Stimulated activated CD8-positive, alpha-beta memory T cell treated with anti-CD3 and anti-CD28 coated beads, Interleukin-12 subunit alpha, Interleukin-12 subunit beta, amount 100 ng/mL, for 24 hours (primary cell): ENCODE measurements around the gene PPFIBP2.

Experiments used
- DNase-seq: peaks from one replicate; pipeline ENCODE4 v3.0.0-alpha.2; 2020; ENCODE audit errors: extremely low read depth

The PPFIBP2 gene

DNA sequence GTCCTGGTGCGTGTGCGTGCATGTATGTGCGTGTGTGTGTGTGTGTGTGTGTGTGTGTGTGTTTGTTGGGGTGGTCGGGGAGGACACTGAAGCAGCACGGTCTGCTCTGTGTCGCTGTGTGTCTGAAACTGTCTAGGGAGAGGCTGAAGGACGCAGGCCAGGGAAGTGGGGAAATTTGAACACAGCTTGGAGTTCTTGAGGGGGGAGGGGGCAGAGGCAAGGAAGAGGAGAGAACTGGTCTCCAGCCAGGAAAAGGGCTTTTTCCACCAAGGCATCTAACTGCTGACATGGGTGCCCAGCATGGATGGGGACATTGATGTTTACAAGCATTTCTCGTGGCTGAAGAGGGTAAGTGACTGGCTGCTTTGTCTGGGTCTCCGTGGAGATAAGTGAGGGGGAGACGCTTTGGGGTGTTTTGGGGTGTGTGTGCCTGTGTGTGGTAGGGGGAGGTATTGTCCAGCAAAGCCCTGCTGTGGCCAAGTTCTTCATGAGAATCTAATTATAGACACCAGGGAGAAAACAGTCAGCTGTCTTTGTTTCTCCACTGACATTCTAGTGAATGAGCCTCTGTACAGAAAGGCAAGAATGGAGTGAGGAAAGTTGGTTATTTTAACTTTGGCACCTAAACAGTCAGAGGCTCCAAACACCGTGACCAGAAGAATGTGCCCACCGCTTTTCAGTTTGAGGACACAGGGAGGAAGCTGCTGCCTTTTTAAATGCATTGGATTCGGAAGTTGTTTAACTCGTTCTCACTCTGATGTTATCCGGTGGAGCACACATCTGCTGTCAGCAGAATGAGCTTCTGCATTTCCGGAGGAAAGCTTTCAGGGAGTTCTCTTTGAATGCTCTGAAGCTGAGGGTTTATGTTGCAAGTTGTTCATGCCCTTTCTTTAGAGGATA, 63.7 kb downstream of the PPFIBP2 start:
- no peak for DNase-seq

DNA sequence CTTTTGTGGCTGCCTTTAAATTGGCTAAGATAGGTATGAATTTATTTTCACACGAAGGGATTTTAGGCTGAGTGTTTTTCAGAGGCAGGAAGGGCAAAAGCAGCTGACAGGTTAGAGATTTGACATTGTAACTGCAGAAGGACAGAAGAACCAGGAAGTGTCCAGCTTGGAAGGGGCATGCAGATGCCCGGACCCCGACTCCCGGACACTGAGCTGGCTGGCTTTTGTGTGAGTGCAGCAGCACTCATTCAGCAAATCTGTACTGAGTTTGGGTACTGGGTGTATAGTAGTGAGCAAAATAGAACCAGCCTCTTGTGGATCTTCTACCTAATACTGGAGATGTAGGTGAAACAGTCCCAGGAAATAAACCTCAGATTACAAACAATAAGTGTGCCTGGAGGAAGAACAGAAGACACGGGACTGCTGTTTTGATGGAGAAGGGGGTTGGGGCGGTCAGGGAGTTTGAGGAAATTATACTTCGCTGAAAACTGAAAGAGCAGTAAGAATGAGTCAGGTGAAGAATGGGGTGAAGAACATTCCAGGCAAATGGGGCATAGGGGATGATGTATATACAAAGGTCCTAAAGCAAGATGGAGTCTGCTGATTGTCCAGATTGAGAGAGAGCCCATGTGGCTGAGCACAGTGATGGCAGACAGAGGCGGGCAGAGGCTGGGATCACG, 64.6 kb downstream of the PPFIBP2 start:
- DNase-seq = no peak

DNA sequence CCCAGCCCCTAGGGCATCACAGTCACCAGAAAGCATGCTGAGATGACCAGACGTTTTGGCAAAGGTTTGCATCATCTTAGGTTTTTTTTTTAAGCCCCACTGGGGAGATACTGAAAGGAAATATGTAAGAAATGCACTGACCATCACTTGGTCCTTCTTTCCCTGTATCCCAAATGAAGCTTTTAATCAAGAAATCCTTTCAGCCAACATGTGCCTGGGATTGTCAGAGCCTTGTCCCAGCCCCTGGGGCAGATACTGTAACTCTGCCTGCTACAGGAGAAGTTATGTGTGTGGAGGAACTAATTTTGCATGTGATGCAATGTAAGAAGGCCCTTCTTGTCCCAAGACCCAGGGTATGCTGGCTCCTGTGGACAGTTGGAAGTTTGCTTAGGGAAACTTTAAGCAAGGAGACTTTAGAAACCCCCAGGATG, 65.6 kb downstream of the PPFIBP2 start:
- no peak for DNase-seq

DNA sequence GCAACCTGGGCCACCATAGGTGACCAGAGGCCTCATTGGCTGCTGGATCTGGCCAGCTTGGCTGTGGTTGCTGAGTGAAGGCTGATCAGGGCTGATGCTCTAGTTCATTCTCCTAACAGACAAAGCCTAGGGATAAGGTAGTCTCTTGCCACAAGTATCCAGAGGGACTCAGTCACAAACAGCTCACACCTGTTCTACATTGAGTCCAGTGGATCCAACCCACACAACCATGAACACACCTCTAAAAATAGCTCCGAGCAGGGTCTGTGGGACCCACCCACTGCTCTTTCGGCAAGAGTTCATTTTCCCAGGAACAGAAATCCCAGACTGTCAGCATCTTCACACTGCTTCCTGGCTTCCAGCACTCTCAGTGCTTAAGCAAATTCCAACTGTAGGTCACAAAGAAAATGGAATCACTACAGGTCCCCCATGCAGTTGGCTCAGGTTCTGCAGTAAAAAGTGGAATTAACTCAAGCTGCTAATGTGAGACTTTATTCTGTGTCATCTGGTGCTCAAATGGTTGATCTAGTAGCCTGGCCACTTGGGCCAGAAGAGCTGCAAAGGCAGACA, 67.3 kb downstream of the PPFIBP2 start:
- no peak for DNase-seq

DNA sequence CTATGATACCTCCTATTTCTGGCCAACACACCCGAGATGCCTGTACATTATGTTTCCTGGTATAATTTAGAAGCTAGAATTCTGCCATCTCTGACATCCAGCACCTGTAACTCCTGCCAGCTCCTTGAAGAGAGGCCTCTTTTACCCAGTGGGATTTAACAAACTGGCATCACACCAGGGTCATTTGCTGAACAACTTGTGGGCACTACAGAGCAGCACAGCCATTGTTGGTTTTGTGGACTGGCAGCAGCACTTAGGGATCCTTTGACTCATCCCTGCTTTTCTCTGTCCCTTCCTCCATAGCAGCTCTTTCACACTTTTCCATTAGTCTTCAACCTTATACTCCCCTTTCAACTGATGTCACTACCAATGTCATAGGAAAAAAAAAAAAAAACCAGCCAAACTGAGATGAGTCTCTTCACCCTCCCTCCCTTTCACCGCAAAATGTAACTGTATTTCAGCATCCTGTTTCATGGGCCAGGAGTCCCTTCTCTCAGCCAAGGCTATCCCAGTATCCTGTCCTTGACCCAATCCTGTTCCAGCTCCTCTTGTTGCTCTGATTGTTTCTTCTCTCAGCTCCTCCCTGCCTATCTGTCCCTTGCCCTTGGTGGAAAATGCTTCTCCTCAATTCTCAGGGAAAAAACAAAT, 68.7 kb downstream of the PPFIBP2 start:
- no peak for DNase-seq

DNA sequence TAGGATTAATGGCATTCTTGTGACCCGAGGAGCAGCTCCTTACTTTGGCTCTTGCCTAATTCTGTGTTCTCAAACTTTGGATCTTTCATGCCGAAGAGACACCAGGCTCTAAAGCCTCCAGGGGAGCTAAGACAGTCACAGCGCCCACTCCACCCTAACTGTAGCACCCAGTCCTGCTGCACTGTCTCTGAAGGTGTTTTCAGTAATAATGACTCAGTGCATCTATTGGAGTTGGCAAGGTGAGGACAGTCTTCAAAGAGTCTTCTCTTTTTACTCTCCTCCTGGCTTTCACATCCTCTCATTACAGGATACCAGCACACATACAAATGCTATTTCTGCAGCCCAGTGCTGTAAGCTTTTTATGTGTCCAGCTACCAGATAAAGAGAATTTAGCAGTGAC, 69.4 kb downstream of the PPFIBP2 start:
- no peak for DNase-seq

DNA sequence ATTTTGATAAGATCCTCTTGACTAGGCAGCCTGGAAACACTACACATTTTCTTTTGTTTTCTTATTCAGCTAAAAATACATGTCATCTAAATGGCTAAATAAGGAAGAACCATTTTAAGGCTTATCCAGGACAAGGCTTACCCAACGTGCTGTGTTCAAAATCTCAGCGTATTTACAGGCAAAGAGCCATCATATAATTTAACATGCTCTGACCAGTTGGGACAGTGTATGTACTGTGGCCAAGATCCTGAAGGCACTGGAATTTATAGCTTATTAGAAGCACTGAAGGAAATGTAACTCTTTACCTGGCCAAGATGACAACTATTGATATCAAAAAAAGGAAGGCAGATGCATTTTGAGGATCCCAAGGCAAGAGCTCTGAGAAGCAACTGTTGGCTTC, 71.1 kb downstream of the PPFIBP2 start:
- no peak for DNase-seq

DNA sequence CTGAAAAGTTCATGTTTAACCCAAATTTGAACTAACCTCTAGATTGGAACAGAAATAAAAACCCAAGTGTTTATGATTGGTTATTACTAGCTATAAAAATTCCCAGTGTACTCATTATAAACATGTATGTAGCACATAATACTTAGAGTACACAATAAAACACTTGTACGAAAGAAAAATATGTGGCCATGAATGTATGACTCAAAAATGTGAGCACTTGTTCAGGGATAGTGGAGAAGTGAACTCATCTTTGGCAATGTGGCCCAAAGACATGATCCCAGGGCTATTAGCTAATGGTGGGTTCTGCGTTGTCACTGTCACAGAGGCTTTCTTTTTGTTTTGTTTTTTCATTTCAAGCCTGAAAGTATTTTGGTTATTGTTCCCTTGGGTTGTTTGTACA, 72.0 kb downstream of the PPFIBP2 start:
- DNase-seq = no peak

DNA sequence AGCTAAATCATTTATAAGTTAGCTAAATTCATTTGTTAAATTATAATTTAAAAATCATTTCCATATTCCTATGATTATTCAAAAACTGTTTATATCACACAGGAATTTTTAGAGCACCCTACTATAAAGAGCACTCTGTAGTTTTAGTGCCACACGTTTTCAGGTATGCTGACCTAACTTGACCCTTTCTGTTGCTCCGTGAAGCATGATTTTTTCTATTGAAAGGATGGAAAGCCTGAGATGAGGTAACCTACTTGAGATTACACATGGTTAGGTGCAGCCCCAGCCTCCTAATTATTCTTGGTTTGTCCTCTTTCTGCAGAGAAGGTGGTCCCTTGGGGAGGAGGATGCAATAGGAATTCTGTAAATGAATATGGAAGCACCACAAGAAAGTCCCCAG, 72.6 kb downstream of the PPFIBP2 start:
- DNase-seq = no peak

DNA sequence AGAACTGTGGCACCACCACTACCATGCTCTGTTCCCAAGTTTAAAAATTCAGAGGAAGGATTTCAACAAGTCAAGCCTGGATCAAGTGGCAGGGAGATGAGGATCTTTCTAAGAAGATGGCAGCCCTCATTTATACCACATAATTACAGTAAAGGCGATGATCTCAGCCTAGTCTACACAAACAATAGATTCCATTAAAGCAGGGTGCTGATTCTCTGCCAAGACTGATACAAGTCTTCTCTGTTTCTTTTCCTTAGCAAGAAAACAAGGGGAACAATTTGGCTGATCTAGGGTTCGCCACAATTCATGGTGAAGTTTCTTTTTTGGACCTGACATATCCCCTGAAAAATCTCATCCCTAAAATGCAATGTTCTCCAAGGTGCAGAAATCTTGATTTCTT, 73.9 kb downstream of the PPFIBP2 start:
- DNase-seq = no peak

DNA sequence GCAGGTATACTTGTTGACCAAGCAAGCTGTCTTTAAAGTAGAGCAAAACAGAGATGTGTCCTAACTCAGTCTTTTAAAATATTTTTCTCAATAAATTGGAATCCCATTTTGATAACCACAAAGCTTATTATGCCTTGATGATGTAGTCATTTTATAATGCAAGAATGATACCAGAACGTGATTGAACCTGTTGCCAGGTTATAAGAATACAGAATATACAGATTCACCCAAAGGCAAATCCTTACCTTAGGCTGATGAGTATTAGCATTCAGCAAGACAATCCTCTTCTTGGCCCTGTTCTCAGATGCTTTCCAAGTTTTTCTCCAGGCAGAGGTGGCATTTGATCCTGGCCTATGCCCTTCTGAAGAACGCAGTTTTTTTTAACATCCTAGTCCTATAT, 76.1 kb downstream of the PPFIBP2 start:
- DNase-seq = no peak

DNA sequence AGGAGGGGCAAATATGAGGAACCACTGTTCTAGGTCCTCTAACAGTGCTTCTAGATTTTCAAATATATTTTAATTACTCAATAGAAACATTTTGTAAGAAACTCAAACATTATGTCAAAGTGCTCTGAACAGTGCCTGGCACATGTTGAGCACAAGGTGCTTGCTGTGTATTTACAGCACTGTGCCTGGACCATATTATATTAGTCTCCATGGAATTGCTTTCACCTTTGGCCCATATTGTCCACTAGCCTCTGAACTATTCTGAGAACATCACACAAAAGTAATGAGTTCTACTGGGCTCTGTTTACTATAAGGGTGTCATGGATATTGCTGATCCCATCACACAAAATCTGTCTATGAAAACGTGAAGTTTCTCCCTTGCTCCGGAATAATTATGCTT, 76.7 kb downstream of the PPFIBP2 start:
- no peak for DNase-seq

DNA sequence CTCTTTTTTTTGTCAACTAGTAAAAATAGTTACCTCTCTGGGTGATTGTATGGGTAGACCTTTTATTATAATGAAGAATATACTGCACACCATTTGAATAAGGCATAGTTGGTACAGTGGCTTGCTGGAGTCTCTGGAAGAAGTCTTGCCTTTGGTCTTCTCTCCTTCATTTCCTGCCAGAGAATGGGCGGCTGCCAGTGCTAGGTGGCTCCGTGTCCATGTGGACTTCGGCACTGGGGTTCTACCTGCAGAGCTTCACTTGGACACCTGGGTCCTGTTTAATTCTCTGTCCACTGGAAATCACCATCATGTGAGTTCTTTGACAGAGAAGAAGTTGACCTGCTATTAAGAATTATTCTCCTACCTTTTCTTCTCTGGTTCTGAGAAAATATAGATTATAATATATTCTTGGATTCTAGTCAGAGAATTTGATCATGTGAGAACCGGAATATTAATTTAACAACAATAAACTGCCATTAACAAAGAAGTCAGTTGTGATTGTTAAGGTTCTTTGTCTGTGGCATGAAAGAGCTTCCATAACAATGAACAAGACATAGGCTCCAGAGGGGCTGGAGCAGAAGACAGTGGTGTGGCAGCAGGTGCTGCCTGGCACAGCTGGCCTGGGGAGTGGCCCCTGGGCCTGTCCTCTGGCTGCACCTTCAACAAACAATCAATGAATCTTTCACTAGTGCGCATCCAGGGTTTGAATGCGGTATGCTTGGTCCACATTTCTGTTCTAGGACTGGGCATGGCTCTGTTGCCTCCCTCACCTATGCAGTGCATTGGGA, 77.5 kb downstream of the PPFIBP2 start:
- DNase-seq = no peak

DNA sequence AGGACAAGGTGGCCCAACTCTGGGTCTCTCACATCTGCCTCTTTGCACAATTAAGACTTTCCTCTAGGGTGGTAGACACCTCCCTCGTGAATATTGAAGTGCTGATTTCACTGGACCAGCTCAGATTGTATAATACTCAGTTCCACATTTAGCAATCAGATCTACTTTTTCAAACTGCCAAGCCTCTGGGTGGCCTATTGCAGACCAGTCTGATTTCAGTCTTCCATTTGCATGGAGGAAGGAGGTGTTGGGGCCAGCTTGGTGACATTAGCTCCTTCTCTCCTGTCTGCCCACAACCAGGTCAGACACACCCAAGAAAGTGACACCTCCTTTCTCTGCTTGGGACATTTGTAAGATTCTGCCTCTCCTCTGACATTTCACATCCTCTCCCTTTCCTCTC, 78.2 kb downstream of the PPFIBP2 start:
- no peak for DNase-seq

DNA sequence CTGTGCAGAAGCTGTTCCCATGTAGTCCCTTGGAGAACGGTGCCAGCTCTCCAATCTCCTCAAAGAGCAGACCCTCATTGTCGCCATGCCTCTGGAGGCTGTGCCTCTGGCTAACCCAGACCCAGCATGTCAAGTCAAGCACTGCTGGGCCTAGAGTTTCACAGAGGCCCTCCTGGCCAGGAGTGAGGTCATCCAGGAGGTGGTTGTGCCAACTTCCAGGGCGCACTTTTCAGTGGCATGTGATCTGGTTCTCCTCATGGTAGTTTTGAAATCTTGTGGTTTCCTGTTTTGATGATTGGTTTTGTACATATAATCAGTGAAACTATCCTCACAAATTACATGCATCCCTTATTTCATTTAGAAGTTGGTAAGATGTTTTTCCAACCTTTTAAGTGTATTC, 78.9 kb downstream of the PPFIBP2 start:
- DNase-seq = no peak

DNA sequence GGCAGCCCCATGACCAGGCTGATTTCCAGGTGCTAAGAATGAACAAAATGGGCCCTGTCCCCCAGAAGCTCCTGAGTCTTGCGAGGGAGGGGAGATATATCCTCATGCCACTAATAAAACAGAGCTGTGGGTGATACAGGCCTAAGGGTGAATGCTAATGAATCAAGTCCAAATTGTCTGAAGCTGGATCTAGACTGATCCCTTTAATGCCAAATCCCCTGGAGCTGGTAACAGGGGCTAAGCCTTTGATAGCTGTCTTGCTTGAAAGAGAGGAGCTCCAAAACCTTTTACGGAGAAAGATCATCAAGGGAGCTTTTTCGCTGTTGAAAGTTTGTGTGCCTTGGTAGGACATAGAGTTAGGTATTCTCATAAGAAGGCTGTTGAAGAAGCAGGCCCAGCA, 79.7 kb downstream of the PPFIBP2 start:
- no peak for DNase-seq

DNA sequence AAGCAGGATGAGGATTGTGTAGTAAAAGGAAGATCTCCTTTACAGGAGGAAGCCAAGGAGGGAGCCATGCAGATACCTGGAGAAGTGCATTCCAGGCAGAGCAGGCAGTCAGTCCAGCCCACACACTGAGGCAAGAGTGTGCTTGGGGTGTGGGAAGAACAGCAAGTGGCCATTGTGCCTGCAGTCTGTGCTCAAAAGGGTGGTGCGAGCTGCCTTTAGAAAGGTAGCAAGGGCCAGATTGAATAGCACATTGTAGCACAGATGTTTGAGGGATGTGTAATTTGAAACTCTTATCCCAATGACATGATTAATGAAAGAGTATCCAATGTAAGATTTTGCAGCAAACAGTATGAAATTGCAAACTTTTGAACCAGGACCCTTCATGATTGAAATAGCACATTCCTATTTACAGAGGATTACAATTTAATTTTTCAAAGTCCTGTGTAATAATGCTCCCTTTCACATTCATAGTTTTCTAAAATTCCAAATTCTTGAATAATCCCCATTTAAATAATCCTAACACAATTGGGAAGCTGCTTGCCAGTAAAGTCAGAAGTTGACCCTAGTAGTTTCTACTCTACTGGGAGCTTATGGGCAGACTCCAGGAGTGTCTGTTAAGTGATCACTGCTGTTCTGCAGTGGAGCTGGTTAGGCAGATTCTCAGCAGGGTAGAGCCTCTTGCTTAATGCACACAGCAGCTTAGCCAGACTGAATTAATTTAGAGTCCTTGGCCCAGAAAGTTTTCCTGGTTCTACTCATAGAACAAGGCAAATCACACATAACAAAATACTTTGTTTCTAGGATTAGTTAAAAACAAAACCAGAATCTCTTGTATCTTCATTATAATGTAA, 81.4 kb downstream of the PPFIBP2 start:
- no peak for DNase-seq

DNA sequence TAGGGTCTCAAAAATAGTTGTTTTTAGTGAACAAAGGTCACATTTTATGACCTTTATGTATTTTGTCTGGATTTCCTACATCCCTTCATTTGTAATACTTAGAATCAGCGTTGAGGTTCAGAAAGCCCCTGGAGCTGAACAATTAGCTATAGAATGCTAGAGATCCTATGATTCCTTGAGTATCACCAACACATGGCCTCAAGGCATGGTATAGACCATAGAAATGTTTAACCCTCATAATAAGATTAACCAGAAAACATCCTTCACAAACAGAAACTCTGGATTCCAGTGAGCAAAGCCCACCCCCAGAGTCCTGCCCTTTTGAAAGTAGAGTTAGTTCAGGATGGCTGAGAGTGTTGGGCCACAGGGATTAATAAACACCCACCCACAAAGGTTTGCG, 82.2 kb downstream of the PPFIBP2 start:
- DNase-seq = no peak

DNA sequence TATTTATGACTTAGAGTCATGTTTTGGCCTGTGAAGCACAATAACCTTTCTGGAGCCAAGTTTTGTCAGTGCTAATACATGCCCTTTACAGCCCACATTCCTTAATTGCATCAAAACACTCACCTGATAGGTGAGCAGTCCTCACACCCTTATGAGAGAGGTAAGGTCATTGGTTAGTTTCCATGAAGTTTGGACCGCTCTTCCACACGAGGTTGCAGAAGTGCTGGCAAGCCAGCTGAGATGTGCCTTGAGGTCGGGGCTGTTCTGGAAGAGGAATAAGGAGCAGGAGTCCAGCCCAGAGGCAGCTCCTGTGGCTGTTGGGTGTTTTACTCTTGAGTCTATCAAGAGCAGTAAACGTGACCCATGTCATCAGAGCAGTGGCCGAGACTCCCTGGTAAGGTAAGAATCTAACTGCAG, 83.2 kb downstream of the PPFIBP2 start:
- DNase-seq = no peak

DNA sequence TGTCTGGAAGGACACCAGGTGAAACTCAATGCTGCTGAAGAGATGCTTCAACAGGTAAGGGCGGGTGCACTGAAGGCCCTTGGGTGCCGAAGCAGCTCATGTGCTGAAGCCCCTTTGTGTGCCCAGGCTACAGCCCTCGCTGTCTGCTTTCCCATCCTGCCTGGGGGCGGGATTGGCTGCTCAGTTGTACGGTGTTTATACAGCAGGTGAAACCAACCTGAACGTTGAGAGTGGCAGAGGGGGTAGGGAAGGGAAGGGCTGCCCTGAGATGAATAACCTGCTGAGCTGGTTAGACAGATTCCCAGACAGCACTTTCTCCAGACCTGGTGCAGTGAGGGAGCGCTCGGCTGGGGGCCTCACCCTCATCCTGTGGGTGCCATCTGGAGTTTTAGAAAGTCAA, 83.8 kb downstream of the PPFIBP2 start:
- DNase-seq = no peak

DNA sequence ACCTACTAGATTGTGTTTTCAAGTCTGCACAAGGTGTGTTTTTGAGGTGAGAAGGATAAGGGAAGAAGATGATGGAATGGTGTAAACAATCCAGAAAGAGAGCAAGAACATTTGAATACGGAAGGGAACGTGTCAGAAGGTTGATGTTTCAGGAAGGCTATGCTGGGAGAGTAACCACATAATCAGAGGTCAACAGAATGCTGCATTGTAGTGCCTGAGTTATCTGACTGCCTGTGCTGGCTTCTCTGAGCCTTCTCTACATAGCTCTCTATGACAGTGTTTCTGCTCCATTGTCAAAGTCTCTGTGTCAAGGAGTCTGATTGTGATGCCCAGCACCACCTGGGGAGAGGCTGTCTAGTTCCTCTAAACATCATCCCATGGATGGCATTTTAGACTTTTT, 85.4 kb downstream of the PPFIBP2 start:
- DNase-seq = no peak
